HK-2 (cell line): ENCODE results near the gene THAP11.
A peak's percentile ranks its signal among the peaks of the same experiment; 100 is the strongest.
"Not testable (repeated sequence)": the region's sequence is repeated elsewhere in the genome, so short reads cannot be mapped to it uniquely, and the experiment has no call there.

Source experiments
- DNase-seq: peaks from one replicate; pipeline ENCODE4 v3.0.0-alpha.2; 2018; ENCODE audit not compliant: unreplicated experiment

THAP11 gene

GRCh38 chr16:67862623-67863583 lies 20.8 kb downstream of the THAP11 start:
- DNase-seq = no peak

DNA sequence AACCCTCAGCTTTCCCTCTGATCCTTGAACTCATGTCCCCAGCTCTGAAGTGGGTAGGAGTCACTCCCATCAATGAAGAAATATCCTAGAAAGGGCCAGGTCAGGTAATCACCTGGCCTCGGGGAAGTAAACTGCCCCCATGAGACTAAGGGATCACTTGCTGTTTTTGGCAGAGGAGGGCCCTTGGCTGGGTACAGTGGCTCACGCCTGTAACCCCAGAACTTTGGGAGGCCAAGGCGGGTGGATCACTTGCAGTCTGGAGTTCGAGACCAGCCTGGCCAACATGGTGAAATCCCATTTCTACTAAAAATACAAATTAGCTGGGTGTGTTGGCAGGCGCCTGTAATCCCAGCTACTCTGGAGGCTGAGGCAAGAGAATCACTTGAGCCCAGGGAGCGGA lies 21.9 kb downstream of the THAP11 start:
- DNase-seq = not testable (repeated sequence)

- DNase-seq = no peak
Measured at GRCh38 chr16:67864594-67864993, 22.5 kb downstream of the THAP11 start.

- DNase-seq = no peak
Measured at GRCh38 chr16:67865318-67865717, 23.2 kb downstream of the THAP11 start.

- no peak for DNase-seq
Measured at GRCh38 chr16:67868290-67868689, 26.2 kb downstream of the THAP11 start.

GRCh38 chr16:67869653-67870052 lies 27.5 kb downstream of the THAP11 start:
- no peak for DNase-seq

GRCh38 chr16:67871256-67871655 lies 29.1 kb downstream of the THAP11 start:
- no peak for DNase-seq

DNA sequence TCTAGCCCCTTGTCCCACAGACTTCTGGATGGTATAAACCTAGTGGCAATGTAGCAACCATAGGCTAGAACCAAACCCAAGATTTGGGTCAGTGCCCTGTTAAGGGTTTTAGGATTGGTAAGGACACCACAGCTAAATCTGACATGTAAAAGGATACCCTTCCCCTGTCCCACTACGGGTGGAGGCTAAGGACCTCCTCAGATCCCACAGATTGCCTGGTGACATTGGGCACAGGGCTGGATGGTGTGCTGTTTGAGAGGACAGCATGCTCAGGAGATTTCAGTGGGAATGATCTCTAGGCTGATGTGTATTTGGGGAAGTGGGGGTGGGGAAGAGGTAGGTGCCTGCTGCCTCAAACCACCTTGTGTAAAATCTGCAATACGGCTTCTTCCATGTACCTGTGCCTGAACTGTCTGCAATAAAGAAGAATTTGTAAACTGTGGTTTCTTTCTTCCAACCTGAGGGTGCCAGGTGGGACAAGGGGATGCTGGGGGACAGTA lies 30.1 kb downstream of the THAP11 start:
- DNase-seq = no peak

DNA sequence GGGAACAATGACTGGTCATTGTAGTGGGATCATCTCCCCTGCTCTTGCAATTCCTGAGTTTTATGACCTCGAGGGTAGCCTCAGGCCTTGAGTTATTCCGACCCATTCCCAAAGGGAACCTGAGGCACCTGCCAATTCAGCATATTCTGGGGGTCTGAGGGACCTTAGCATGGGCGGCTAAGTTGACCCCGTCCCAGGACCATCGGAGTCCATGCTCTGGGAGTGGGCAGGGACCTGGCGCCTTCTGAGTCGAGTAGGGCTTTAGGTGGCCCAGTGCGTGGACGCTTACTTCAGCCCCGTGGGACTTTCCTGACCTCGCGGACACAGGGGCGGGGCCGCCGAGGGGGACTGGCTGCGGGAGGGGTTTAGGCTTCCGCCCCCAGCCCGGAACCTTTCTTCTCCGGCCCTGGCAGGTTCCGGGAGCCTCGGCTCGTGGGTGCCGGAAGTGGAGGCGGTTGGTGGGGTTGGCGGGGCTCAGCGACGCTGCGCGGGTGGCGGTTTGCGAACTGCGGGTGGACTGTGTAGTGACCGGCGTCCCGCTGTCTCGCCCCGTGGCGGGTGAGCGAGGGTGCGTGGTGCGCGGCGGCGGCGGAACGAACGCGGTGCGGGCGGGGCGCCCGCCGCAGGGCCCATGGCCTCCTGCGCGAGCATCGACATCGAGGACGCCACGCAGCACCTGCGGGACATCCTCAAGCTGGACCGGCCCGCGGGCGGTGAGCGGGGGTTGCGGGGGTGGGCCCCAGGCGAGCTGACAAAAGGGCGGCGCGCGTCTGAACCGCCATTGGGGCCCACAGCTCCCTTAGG lies 30.7 kb downstream of the THAP11 start, which contains the start of gene EDC4:
TSS of gene EDC4 (plus strand) at position 422 of the 804 bp plus-strand sequence. CDS start at position 632, 210 bp downstream.
- peak; percentile 91 for DNase-seq

DNA sequence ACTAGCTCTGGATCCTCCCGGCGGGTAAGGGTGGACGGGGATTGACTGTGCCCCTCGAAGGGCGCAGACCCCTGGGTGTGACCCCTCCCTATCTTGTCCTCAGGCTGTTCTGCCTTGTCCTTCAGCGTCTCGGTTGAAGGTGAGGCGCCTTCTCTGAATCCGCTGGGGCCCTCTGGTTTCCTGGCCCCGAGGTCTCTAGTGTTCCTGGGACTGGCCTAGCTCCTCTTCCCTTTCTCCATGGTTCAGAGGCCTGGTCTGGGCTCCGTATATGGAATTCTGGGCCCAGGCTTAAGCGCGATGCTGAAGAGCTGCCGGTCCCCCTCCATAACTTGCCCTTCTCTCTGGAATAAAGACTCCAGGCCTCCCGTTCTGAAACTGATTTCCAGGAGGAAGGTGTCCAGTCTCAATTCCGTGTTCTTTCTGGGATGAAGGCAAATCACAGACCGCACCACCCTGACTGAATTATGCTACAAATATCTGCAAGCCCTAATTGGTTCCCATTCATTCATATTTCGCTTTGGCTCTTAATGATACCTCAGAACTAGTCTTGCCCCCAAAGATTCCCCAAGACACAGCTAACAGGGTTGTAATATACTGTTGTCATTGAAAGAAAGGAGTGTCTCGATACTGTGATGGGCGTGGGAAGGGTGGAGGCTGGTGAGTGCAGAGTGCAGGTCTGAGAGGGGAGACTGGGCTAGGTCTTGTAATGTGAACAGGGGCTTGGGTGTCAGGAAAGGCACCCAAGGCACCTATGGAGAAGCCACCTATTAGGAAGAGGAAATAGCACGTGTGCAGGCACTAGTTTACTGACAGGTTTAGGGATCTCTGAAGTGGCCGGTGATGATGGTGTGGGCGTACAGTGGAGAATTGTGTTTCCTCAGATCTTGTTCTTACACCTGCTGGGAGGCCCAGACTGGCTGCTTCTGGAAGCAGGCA lies 31.6 kb downstream of the THAP11 start:
- no peak for DNase-seq

- no peak for DNase-seq
Measured at GRCh38 chr16:67874372-67874771, 32.3 kb downstream of the THAP11 start.

- no peak for DNase-seq
Measured at GRCh38 chr16:67877064-67877463, 34.9 kb downstream of the THAP11 start.

DNA sequence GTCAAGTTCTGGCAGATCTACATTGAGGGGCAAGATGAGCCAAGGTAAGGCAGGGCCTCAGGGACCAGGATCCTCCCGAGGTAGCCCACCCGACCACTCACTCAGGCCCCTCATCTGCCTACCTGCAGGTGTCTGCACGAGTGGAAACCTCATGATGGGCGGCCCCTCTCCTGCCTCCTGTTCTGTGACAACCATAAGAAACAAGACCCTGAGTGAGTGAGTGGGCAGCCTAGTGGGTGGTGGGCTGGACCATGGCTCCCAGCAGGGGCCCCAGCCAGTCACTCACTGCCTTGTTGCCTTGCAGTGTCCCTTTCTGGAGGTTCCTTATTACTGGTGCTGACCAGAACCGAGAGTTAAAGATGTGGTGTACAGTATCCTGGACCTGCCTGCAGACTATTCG lies 36.1 kb downstream of the THAP11 start:
- no peak for DNase-seq

GRCh38 chr16:67878846-67879245 lies 36.7 kb downstream of the THAP11 start:
- DNase-seq = no peak

DNA sequence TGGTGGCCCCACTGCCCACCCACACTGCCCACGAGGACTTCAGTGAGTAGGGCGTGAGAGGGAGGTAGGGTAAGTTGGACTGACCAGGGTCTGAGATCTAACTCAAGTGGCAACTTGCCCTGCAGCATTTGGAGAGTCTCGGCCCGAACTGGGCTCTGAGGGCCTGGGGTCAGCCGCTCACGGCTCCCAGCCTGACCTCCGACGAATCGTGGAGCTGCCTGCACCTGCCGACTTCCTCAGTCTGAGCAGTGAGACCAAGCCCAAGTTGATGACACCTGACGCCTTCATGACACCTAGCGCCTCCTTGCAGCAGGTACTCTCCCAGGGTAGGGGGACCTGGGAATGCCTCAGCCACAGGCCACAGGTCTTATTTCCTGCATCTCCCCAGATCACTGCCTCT lies 37.3 kb downstream of the THAP11 start:
- DNase-seq = no peak

- no peak for DNase-seq
Measured at GRCh38 chr16:67879936-67880335, 37.8 kb downstream of the THAP11 start.

GRCh38 chr16:67880584-67880983 lies 38.5 kb downstream of the THAP11 start:
- no peak for DNase-seq

- no peak for DNase-seq
Measured at GRCh38 chr16:67881621-67882161, 39.6 kb downstream of the THAP11 start.

- no peak for DNase-seq
Measured at GRCh38 chr16:67882374-67883145, 40.4 kb downstream of the THAP11 start.
